CD4-positive, alpha-beta T cell treated with Interleukin-17A for 1 hour (primary cell): Measurements from ENCODE around the gene GOLPH3.
"Not testable (repeated sequence)": the region's sequence is repeated elsewhere in the genome, so short reads cannot be mapped to it uniquely, and the experiment has no call there.

Experiments
- DNase-seq: peaks from one replicate; pipeline ENCODE4 v3.0.0-alpha.2; 2020

The GOLPH3 gene

DNA sequence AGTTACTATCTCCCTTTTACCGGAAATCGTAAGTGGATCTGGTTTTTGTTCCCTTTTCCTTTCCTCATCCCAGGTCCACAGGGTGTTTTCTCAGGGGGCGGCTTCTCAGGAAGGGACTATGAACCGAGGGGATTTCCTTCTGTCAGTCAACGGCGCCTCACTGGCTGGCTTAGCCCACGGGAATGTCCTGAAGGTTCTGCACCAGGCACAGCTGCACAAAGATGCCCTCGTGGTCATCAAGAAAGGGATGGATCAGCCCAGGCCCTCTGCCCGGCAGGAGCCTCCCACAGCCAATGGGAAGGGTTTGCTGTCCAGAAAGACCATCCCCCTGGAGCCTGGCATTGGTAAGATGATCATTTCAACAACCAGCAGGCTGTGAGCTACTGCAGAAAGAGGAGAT is 75.8 kb downstream of the GOLPH3 start:
- no peak for DNase-seq

DNA sequence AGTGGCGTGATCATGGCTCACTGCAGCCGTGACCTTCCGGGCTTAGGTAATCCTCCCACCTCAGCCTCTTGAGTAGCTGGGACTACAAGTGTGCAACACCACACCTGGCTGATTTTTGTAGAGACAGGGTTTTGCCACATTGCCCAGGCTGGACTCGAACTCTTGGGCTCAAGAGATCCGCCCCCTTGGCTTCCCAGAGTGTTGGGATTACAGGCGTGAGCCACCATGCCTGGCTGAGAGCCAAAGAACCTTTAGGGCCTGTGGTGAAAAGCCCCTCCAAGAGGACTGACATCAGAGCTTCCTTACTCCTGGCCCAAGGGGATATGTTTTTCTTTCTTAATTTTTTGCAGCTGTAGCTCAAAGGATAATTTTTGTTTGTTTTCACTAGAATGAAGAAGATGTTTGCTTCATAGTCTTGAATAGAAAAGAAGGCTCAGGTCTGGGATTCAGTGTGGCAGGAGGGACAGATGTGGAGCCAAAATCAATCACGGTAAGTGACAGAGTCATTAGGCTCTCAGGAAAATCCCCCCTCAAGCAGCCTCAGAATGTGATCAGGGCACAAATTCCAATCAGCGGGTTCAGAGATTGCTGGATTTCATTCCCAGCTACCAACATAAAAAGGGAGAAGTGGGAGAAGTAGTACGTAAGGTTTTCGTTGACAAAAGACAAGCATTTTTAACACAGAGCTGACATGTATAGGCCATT is 77.1 kb downstream of the GOLPH3 start:
- no peak for DNase-seq

- DNase-seq, result no peak
Measured at GRCh38 chr5:32095261-32095671, 78.9 kb downstream of the GOLPH3 start.

- DNase-seq, result no peak
Measured at GRCh38 chr5:32094691-32095090, 79.4 kb downstream of the GOLPH3 start.

DNA sequence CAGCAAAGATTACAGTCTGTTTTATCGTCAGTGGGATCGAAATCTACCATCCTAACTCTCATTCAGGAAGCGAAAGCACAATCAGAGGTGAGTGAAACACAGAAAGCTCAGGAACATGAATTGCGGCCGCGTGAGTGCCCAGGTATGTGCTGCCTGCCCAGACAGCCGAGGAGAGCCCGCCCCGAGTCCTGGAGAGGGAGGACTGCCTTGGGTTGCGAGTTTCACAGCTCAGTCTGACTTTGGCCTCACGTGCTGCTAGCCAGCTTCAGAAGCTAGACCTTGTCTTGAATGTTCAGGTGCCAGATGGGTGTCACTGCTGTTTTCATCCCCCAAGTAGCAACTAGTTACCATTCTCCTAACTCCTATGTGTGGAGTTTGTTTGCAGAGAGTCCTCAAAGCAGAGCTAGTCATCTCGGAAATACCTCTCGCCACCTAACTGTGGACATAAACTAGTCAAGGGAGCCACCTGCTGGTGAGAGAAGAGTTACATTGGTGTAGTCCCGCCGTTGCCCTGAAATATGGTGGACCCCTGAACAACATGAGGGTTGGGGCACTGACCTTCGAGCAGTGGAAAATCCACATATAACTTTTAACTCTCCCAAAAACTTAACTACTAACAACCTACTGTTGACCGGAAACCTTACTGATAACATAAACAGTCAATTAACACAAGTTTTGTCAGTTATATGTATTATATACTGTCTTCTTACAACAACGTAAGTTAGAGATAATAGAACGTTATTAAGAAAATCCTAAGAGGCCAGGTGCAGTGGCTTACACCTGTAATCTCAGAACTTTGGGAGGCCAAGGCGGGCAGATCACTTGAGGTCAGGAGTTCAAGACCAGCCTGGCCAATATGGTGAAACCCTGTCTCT is 80.9 kb downstream of the GOLPH3 start:
- DNase-seq, result peak; percentile 68

DNA sequence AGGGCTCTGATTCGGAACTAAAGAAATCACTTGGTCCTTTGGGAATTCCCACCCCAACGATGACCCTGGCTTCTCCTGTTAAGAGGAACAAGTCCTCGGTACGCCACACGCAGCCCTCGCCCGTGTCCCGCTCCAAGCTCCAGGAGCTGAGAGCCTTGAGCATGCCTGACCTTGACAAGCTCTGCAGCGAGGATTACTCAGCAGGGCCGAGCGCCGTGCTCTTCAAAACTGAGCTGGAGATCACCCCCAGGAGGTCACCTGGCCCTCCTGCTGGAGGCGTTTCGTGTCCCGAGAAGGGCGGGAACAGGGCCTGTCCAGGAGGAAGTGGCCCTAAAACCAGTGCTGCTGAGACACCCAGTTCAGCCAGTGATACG is 83.4 kb downstream of the GOLPH3 start:
- DNase-seq, result no peak

- DNase-seq, result no peak
Measured at GRCh38 chr5:32090026-32090754, 83.9 kb downstream of the GOLPH3 start.

DNA sequence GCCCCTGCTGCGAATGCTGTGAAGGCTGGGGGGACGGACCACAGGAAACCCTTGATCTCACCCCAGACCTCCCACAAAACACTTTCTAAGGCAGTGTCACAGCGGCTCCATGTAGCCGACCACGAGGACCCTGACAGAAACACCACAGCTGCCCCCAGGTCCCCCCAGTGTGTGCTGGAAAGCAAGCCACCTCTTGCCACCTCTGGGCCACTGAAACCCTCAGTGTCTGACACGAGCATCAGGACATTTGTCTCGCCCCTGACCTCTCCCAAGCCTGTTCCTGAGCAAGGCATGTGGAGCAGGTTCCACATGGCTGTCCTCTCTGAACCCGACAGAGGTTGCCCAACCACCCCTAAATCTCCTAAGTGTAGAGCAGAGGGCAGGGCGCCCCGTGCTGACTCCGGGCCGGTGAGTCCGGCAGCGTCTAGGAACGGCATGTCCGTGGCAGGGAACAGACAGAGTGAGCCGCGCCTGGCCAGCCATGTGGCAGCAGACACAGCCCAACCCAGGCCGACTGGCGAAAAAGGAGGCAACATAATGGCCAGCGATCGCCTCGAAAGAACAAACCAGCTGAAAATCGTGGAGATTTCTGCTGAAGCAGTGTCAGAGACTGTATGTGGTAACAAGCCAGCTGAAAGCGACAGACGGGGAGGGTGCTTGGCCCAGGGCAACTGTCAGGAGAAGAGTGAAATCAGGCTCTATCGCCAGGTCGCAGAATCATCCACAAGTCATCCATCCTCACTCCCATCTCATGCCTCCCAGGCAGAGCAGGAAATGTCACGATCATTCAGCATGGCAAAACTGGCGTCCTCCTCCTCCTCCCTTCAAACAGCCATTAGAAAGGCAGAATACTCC is 84.7 kb downstream of the GOLPH3 start:
- DNase-seq, result no peak

DNA sequence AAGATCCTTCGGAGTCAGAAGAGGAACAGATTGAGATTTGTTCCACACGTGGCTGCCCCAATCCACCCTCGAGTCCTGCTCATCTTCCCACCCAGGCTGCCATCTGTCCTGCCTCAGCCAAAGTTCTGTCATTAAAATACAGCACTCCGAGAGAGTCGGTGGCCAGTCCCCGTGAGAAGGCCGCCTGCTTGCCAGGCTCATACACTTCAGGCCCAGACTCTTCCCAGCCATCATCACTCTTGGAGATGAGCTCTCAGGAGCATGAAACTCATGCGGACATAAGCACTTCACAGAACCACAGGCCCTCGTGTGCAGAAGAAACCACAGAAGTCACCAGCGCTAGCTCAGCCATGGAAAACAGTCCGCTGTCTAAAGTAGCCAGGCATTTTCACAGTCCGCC is 85.9 kb downstream of the GOLPH3 start:
- no peak for DNase-seq

GRCh38 chr5:32087086-32088082 is 86.7 kb downstream of the GOLPH3 start:
- DNase-seq, result no peak

- DNase-seq, result no peak
Measured at GRCh38 chr5:32083981-32084430, 90.1 kb downstream of the GOLPH3 start.

DNA sequence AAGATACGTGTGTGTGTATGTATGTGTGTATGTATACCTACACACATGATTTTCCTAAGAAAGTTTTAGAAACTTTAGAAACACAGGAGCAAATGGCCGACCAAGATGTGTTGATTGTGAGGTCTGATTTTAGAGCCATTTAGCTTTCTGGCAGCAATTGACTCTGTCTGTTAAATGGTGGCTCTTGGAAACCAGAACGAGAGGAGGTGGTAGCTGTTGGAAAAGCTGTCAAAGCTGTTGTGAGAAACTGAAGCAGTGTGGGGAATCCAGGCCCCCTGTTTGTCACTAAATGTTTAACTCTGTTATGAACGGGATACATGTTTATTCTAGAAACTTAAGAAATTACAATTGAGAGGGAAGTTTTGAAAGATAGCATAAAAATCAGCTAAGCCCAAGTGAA is 91.4 kb downstream of the GOLPH3 start:
- no peak for DNase-seq

DNA sequence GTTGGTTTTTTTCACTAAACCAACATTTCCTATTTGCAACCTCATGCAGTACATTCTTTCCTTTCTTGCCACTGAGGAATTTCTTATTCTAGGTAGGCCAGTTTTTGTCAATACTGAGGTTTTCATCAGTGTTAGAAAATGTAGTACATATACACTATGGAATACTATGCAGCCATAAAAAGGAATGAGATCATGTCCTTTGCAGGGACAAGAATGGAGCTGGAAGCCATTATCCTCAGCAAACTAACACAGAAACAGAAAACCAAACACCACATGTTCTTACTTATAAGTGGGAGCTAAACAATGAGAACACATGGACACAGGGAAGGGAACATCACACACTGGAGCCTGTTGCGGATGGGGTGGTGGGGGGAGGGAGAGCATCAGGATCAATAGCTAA is 93.6 kb downstream of the GOLPH3 start:
- not testable (repeated sequence) for DNase-seq

DNA sequence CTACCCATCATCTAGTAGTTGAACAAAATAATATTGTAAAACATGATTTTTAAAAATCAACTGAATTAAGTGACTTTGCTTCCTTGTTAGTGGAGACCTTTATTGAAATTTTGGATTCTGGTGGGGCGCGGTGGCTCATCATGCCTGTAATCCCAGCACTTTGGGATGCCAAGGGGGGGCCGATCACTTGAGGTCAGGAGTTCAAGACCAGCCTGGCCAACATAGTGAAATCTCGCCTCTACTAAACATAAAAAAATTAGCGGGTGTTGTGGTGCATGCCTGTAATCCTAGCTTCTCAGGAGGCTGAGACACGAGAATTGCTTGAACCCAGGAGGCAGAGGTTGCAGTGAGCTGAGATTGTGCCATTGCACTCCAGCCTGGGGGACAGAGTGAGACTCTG is 95.3 kb downstream of the GOLPH3 start:
- DNase-seq, result not testable (repeated sequence)

DNA sequence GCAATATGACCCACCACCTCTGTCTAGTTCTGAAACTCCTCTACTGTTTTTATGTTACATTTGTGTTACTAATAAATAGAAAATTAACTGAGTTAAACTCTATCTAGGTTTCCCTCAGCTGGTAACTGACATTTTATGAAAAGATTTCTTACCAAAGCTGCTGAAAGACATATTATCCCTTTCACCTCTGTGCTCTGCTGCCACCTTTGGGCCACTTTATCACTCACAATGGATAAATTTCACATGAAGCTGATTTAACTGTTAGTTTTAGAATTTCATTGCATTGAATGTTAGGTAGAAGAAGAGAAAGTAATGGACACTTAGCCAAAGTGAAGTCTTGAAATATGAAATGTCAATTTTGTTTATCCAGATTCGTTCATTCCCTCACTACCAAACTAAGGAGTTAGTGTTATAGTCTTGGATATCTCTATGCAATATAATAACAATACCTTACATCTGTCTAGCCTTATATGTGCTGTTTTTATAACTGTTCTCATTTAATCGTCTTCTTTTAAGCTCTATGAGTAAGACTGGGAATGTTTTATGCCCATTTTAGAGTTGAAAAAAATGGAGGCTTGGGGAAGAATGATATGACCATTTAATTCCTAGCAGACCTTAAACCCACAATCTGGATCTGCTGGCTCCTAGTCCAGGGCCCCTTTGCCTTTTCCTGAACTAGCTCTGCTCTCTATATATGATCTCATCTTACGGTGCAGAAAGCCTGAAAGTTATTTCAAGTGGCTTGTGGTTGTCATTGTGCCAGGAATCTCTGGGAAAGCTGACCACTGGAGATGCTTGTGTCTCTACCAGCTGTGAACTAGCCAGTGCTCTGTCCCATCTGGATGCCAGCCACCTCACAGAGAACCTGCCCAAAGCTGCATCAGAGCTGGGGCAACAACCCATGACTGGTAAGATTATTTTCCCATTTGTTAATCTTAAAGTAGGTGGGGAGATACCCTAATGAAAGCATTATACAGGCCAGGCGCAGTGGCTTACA is 97.1 kb downstream of the GOLPH3 start:
- DNase-seq, result peak; percentile 34
